HG03521 (cell line): ENCODE results near the gene CCDC178.
A peak's percentile ranks its signal among the peaks of the same experiment; 100 is the strongest.
"Not testable (repeated sequence)": the region's sequence is repeated elsewhere in the genome, so short reads cannot be mapped to it uniquely, and the experiment has no call there.

Source experiments
- ATAC-seq: cut with Tn5 transposase; IDR thresholded peaks from one replicate; pipeline ENCODE4 v1.9.1; 2021; ENCODE audit warnings: mild to moderate bottlenecking, moderate library complexity; ENCODE audit not compliant: unreplicated experiment

Gene CCDC178

GRCh38 chr18:33440060-33441043 is at the start of gene CCDC178:
Gene CCDC178 (minus strand): TSS chr18:33440721. CDS start chr18:33412088, 28,633 bp downstream.
- no peak for ATAC-seq

GRCh38 chr18:33483908-33484307 is 43.4 kb upstream of the CCDC178 start:
- no peak for ATAC-seq

GRCh38 chr18:33472509-33472908 is 32.0 kb upstream of the CCDC178 start:
- ATAC-seq: no peak

GRCh38 chr18:33470216-33470615 is 29.7 kb upstream of the CCDC178 start:
- ATAC-seq: no peak

- ATAC-seq: no peak
Observed at GRCh38 chr18:33469699-33470098, 29.2 kb upstream of the CCDC178 start.

- no peak for ATAC-seq
Observed at GRCh38 chr18:33467531-33467930, 27.0 kb upstream of the CCDC178 start.

GRCh38 chr18:33466822-33467221 is 26.3 kb upstream of the CCDC178 start:
- no peak for ATAC-seq

- no peak for ATAC-seq
Observed at GRCh38 chr18:33460681-33461080, 20.2 kb upstream of the CCDC178 start.

GRCh38 chr18:33459612-33460011 is 19.1 kb upstream of the CCDC178 start:
- ATAC-seq: no peak

GRCh38 chr18:33446604-33447003 is 6.1 kb upstream of the CCDC178 start:
- ATAC-seq: no peak

- ATAC-seq: no peak
Observed at GRCh38 chr18:33444709-33445108, 4.2 kb upstream of the CCDC178 start.

GRCh38 chr18:33432857-33433256 is 7.7 kb downstream of the CCDC178 start:
- ATAC-seq: no peak

GRCh38 chr18:33427549-33427948 is 13.0 kb downstream of the CCDC178 start:
- no peak for ATAC-seq

GRCh38 chr18:33424266-33424946 is 16.1 kb downstream of the CCDC178 start:
- ATAC-seq: no peak

GRCh38 chr18:33421225-33421624 is 19.3 kb downstream of the CCDC178 start:
- ATAC-seq: no peak

GRCh38 chr18:33404244-33404873 is 36.2 kb downstream of the CCDC178 start:
- ATAC-seq: peak; percentile 64

GRCh38 chr18:33398939-33399338 is 41.6 kb downstream of the CCDC178 start:
- ATAC-seq: not testable (repeated sequence)

- no peak for ATAC-seq
Observed at GRCh38 chr18:33375829-33376228, 64.7 kb downstream of the CCDC178 start.

GRCh38 chr18:33372442-33372841 is 68.1 kb downstream of the CCDC178 start:
- ATAC-seq: no peak

GRCh38 chr18:33369711-33370449 is 70.6 kb downstream of the CCDC178 start:
- ATAC-seq: no peak

GRCh38 chr18:33356735-33357134 is 83.8 kb downstream of the CCDC178 start:
- no peak for ATAC-seq
